ENCODE data around the gene NTN3.

NTN3 gene

DNA sequence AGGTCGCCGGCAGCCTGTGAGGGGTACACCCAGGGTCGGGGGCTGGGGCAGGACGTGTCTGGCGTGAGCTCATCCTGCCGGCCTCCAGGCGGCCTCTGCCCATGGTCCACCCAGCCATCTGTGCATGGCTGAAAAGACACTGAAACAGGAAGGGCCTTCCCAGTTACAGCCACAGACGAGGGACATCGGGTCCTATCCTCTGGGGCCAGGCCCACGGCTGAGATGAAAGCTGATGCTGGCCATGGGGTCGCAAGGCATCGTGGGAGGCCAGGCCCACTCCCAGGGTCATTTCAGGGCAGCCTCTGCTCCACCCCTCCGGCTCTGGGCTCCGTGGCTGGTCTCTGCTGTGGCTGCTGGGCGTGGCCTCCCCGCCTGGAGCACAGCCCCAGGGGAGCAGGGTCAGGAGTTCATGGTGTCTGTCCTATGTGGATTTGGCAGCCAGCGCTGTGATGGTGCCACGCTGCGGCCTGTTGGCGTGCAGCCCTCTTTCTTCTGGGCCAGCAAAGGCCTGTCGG is 26.1 kb downstream of the NTN3 start:
- no peak for DNase-seq (ENCODE audit: low read depth in 3 of 3)

DNA sequence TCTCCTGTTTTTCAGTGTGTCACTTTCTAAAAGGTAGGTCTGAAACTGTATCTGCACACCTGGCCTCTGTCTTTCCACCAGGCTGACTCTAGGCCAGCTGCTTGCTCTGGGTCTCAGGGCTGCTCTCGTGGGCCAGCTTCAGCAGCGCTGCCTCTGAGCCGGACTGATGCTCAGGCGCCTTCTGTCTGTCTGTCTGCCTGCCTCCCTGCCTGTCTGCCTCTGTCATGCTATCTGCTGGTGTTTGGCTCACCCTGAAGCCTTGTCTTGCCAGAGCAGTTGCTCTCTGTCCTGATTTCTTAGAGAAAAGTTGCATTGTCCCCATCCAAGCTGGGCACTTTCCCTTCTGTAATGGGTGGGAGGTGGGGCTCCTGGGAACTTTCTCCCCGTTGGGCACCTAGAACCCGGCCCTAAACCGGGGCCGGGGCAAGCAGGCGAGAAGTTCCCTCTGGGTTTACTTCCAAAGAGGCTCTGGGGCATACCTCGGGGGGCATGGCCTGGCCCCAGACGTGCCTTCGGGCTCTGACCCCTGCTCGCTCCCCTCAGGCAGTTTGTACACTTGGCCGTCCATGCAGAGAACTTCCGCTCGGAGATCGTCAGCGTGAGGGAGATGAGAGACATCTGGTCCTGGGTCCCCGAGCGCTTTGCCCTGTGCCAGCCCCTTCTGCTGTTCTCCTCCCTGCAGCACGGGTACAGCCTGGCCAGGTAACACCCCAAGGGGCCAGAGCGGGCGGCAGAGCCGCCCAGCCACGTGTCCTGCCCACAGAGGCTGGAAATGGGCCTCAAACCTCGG is 26.8 kb downstream of the NTN3 start:
- DNase-seq (ENCODE audit: low read depth in 3 of 3) = no peak

DNA sequence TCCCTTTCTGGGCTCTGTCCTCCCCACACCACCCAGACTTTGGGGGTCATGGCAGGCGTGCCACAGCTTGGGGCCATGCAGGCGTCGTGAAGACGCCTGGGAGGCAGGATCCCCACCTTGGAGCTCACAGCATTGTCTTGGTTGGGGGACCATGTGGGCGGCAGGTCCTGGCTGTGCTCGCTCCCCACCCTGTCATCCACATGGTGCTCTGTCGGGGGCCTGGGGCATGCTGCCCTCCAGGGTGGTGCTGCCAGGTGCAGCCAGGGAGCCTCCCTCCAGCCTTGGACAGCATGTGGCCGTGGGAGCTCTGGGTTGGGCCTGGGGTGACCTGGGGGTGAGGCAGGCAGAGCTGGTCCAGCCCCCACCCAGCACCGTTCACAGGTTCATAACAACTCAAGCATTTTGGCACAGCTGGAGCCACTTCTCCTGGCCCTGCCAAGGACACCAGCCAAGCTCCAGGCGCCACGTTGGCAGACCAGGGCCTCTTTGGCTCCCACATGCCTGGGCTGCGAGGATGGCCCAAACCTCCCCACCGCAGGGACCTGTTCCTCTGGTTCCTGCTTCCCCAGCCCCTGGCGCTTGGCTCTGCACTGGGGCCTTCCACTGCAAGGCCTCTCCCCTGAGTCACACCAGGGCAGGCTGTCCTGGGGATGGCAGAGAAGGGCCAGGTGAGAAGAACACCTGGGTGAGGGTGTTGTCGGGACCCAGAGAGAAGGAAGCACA is 27.6 kb downstream of the NTN3 start:
- DNase-seq (ENCODE audit: low read depth in 3 of 3) = no peak

DNA sequence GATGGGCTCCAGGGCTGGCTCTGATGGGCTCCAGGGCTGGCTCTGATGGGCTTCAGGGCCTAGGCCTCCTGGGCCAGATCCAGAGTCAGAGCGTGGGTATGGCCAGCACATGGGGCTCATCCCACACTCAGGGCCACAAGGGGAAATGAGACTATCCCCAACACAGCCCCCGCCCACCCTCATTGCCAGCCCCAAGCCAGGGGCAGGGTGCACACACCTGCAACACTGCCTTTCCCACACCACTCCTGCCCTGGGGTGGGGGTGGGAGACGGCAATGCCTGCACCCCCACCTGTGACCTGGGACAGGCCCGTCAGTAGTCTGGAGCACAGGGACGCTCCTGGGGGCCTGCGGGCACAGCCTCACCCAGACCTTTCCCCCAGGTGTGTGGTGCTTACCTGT is 28.4 kb downstream of the NTN3 start:
- no peak for DNase-seq (ENCODE audit: low read depth in 3 of 3)

- no peak for DNase-seq (ENCODE audit: low read depth in 3 of 3)
Observed at GRCh38 chr16:2499890-2500429, 28.9 kb downstream of the NTN3 start.

DNA sequence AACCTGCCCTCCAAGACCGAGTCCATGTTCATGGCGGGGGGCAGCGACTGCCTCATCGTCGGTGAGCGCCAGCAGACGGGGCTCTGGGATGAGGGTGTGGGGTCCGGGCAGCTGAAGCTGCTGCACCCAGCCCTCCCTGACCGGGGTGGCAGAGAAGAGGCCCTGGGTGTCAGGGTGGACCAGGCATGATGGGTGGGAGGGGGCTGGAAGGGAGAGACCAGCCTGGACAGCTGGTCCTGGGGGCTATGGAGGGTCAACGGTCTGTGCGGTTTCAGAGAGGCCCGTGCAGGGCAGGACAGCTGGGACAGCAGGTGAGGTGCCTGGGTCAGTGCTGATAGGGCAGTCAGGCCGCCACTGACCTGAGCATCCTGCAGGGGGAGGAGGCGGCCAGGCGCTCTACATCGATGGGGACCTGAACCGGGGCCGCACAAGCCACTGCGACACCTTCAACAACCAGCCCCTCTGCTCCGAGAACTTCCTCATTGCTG is 29.4 kb downstream of the NTN3 start:
- DNase-seq (ENCODE audit: low read depth in 3 of 3) = no peak

- DNase-seq (ENCODE audit: low read depth in 3 of 3) = peak; percentile 64 to 65 (median 64)
Observed at GRCh38 chr16:2500918-2501750, 30.0 kb downstream of the NTN3 start.

- no peak for DNase-seq (ENCODE audit: low read depth in 3 of 3)
Observed at GRCh38 chr16:2501946-2502895, 31.1 kb downstream of the NTN3 start.

GRCh38 chr16:2505695-2506094 is 34.6 kb downstream of the NTN3 start:
- no peak for DNase-seq (ENCODE audit: low read depth in 3 of 3)

GRCh38 chr16:2507052-2507659 is 36.1 kb downstream of the NTN3 start:
- DNase-seq (ENCODE audit: low read depth in 3 of 3) = no peak

GRCh38 chr16:2507665-2508064 is 36.6 kb downstream of the NTN3 start:
- DNase-seq (ENCODE audit: low read depth in 3 of 3) = no peak

DNA sequence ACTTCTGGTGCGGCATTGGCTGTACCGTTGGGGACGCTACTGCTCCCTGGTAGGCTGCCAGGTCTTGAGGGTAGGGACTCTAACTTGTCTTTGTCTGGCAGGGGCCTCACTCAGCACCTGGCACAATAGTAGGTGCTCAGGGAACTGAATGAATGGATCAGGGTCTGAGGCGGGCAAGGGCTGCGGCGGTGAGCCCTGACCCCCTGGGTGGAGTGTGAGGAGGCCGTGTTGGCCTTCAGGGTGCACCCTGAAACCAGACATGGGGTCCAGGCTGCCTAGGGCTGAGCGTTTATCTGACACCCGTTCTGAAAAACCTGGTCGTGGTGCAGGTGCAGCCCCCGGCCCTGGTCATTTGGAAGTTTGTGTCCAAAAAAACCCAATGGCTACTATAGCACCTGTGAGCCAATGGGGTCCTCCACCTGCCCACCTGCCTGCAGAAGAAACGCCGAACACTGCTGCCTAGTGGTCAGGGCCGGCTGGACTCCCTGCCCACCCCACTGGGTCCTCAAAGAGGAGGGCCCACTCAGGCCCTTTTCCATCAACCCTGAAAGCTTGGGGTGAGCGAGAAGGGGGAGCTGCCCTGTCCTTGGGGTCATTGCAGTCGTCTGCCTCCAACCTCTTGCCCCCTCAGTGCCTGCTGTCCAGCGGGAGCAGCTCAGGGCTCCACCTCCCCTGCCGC is 37.8 kb downstream of the NTN3 start:
- no peak for DNase-seq (ENCODE audit: low read depth in 3 of 3)

- no peak for DNase-seq (ENCODE audit: low read depth in 3 of 3)
Observed at GRCh38 chr16:2511128-2511800, 40.2 kb downstream of the NTN3 start.

GRCh38 chr16:2511996-2512734 is 41.1 kb downstream of the NTN3 start:
- DNase-seq (ENCODE audit: low read depth in 3 of 3) = no peak

GRCh38 chr16:2512735-2513404 is 41.8 kb downstream of the NTN3 start:
- DNase-seq (ENCODE audit: low read depth in 3 of 3) = no peak

DNA sequence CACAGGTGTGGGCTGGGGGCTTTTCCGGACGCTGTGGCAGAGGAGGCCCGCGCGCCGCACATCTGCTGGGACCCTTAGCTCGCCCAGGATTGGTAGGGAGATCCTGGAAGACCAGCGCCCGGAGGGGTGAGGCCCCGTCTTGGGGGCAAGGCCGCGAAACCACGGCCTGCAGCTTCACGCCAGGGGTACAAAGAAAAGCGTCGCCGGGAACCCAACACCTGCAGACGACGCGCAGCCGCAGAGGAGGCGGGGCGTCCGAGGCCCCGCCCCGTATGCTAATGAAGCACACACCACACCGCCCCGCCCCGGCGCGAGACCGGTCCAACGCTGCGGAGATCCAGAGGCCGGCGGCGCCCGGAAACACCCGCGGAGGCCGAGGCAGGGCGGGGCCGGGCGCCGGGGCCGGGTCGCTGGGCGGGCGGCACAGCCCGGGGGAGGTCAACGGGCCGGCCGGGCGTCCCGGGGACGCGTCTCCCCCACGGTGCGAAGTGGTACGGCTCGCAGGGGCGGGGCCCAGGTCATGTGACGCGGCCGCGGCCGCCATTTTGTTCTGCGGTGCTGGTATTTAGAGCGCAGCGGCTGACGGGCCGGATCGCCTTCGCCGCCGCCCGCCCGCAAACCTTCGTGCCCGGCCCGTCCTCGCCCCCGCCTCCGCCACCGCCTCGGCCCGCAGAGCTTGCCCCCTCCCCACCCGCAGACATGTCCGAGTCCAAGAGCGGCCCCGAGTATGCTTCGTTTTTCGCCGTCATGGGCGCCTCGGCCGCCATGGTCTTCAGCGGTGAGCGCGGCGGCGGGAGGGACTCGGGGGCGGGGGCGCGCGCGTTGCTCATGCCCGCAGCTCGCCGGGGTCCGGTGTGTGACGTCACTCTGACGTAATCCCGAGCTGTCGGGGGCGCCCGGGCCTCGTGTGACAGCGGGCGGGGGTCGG is 42.6 kb downstream of the NTN3 start, which contains the start of gene ATP6V0C:
Gene ATP6V0C (plus strand): TSS at position 548 of the 928 bp plus-strand sequence. CDS start 152 bp downstream, at position 700.
- peak; percentile 82 to 86 (median 83) for DNase-seq (ENCODE audit: low read depth in 3 of 3)
